ENCODE data around the gene OAS1. TPM values are rescaled to one million over a fixed set of nuclear protein-coding genes. Genes with fewer than 3 reads are reported as not detected.

The OAS1 gene
- total and polyA plus RNA-seq, 2 donors (not counting 3 experiments of a cell fraction or from before 2014, with no cell fraction given), result 5.7 to 6.4 TPM

DNA sequence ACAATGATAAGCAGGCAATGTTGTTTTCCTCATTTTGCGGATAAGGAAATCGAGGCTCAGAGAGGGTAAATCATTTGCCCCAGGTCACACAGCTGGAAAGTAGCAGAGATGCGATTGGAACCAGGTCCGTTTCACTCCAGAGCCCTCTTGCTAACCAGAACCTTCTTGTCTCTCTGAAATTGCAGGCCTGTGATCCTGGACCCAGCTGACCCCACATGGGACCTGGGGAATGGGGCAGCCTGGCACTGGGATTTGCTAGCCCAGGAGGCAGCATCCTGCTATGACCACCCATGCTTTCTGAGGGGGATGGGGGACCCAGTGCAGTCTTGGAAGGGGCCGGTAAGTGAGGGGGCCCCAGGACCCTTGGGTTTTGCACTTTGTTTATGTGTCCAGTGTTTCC lies 41.0 kb downstream of the OAS1 start:
- no peaks in the 10 kb centered on the region for H3K27me3 ChIP-seq (ENCODE audit: control insufficient read depth in 2 of 2, insufficient read depth in 2 of 2, low read length in 2 of 2)
- ChIA-PET CTCF (no interaction called here), POLR2A (no interaction called here)
- no TSS peak for BruUV-seq (replicated peaks)
- dilution Hi-C loops (cut with MboI; ENCODE audit: extremely low pct_ligation_motif_present, low sequenced_read_pairs) (no loop called here), intact Hi-C loops (cut with micrococcal nuclease) (no loop called here)
- no peak for DNase-seq (ENCODE audit: low read depth, low spot score)
- no peak for FAIRE-seq
- no peak overlapping the region for H2AFZ ChIP-seq (ENCODE audit: low read depth, low read length)
- H3K9me3 ChIP-seq (replicated peaks; ENCODE audit: control insufficient read depth, insufficient read depth, low read length), result no peaks in the 10 kb centered on the region
- H3K79me2 ChIP-seq (ENCODE audit: control insufficient read depth, insufficient read depth, low read length), result no peaks in the 10 kb centered on the region
- no peaks in the 10 kb centered on the region for H4K20me1 ChIP-seq (replicated peaks; ENCODE audit: control insufficient read depth, extremely low read depth, insufficient read depth, low read length)
- no peak overlapping the region for H3K9ac ChIP-seq (replicated peaks; ENCODE audit: extremely low read depth, insufficient read depth, low read length)
- no peaks in the 10 kb centered on the region for H3K4me1 ChIP-seq (ENCODE audit: control insufficient read depth, extremely low read depth, insufficient read depth, low read length)
- H3K4me3 ChIP-seq (replicated peaks in 1 of 3; ENCODE audit: insufficient read depth in 1 of 3, low read depth in 1 of 3, low read length in 3 of 3), result no peak overlapping the region
- H3K9me1 ChIP-seq (replicated peaks; ENCODE audit: control insufficient read depth, extremely low read depth, insufficient read depth, low read length), result no peaks in the 10 kb centered on the region
- H3K36me3 ChIP-seq (ENCODE audit: control insufficient read depth in 2 of 2, extremely low read depth in 1 of 2, insufficient read depth in 2 of 2, low read length in 2 of 2), result no peaks in the 10 kb centered on the region
- TF ChIP-seq GATA2 (IDR thresholded peaks at IDR 0.05; ENCODE audit: insufficient read depth, insufficient read length, low read depth, low read length) (no peak), MYC (IDR thresholded peaks at IDR 0.05; ENCODE audit: low read depth, low read length) (no peak), FOS (IDR thresholded peaks at IDR 0.05; ENCODE audit: borderline replicate concordance, insufficient read depth, low read length) (no peak), JUN (IDR thresholded peaks at IDR 0.05; ENCODE audit: borderline replicate concordance, insufficient read depth, insufficient read length, low read depth) (no peak), POLR2A (IDR thresholded peaks at IDR 0.05; ENCODE audit: low read depth, low read length) (no peak)
- H3K27ac ChIP-seq (ENCODE audit: insufficient read depth, low read depth, low read length), result no peak overlapping the region
- H3K4me2 ChIP-seq (ENCODE audit: insufficient read depth, low read length), result no peak overlapping the region

DNA sequence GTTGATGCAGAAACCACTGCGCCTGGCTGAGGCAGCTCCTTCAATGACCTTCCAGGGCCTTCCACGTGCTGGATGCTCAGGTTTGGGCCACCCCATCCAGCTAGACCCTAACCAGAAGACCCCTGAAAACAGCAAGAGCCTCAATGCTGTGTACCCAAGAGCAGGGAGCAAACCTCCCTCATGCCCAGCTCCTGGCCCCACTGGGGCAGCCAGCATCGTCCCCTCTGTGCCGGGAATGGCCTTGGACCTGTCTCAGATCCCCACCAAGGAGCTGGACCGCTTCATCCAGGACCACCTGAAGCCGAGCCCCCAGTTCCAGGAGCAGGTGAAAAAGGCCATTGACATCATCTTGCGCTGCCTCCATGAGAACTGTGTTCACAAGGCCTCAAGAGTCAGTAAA lies 42.0 kb downstream of the OAS1 start:
- dilution Hi-C loops (cut with MboI; ENCODE audit: extremely low pct_ligation_motif_present, low sequenced_read_pairs), result no loop called here
- TF ChIP-seq, protein P1, sequence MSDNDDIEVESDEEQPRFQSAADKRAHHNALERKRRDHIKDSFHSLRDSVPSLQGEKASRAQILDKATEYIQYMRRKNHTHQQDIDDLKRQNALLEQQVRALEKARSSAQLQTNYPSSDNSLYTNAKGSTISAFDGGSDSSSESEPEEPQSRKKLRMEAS (IDR thresholded peaks at IDR 0.05; ENCODE audit: insufficient read depth, insufficient read length), result no peak
- TF ChIP-seq, protein P2, sequence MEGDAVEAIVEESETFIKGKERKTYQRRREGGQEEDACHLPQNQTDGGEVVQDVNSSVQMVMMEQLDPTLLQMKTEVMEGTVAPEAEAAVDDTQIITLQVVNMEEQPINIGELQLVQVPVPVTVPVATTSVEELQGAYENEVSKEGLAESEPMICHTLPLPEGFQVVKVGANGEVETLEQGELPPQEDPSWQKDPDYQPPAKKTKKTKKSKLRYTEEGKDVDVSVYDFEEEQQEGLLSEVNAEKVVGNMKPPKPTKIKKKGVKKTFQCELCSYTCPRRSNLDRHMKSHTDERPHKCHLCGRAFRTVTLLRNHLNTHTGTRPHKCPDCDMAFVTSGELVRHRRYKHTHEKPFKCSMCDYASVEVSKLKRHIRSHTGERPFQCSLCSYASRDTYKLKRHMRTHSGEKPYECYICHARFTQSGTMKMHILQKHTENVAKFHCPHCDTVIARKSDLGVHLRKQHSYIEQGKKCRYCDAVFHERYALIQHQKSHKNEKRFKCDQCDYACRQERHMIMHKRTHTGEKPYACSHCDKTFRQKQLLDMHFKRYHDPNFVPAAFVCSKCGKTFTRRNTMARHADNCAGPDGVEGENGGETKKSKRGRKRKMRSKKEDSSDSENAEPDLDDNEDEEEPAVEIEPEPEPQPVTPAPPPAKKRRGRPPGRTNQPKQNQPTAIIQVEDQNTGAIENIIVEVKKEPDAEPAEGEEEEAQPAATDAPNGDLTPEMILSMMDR (IDR thresholded peaks at IDR 0.05; ENCODE audit: extremely low read depth in 1 of 2, insufficient read depth in 1 of 2, low read depth in 1 of 2, low read length in 2 of 2), result no peak
- no peak for TF ChIP-seq FOS (IDR thresholded peaks at IDR 0.05; ENCODE audit: borderline replicate concordance, insufficient read depth, low read length)
- TF ChIP-seq GATA2 (IDR thresholded peaks at IDR 0.05; ENCODE audit: insufficient read depth, insufficient read length, low read depth, low read length), result no peak
- no peak for TF ChIP-seq JUN (IDR thresholded peaks at IDR 0.05; ENCODE audit: borderline replicate concordance, insufficient read depth, insufficient read length, low read depth)
- TF ChIP-seq MYC (IDR thresholded peaks at IDR 0.05; ENCODE audit: low read depth, low read length), result no peak
- intact Hi-C loops (cut with micrococcal nuclease), result no loop called here
- H3K4me1 ChIP-seq (ENCODE audit: control insufficient read depth, extremely low read depth, insufficient read depth, low read length), result no peaks in the 10 kb centered on the region
- no peaks in the 10 kb centered on the region for H3K9me1 ChIP-seq (replicated peaks; ENCODE audit: control insufficient read depth, extremely low read depth, insufficient read depth, low read length)
- H3K36me3 ChIP-seq (ENCODE audit: control insufficient read depth in 2 of 2, extremely low read depth in 1 of 2, insufficient read depth in 2 of 2, low read length in 2 of 2), result no peaks in the 10 kb centered on the region
- H4K20me1 ChIP-seq (replicated peaks; ENCODE audit: control insufficient read depth, extremely low read depth, insufficient read depth, low read length), result no peaks in the 10 kb centered on the region
- no peak overlapping the region for H3K4me2 ChIP-seq (ENCODE audit: insufficient read depth, low read length)
- H3K9me3 ChIP-seq (replicated peaks; ENCODE audit: control insufficient read depth, insufficient read depth, low read length), result no peaks in the 10 kb centered on the region
- no peak for FAIRE-seq
- CTCF ChIA-PET, result interaction anchor here (1.5 kb wide), 2 partner anchors 10 to 44 kb away, joined by 4 read pairs; partner anchors contain the start of gene OAS3
- no peak overlapping the region for H3K27ac ChIP-seq (ENCODE audit: insufficient read depth, low read depth, low read length)
- no peak for DNase-seq (ENCODE audit: low read depth, low spot score)
- POLR2A ChIA-PET, result no interaction called here
- H2AFZ ChIP-seq (ENCODE audit: low read depth, low read length), result no peak overlapping the region
- H3K79me2 ChIP-seq (ENCODE audit: control insufficient read depth, insufficient read depth, low read length), result no peaks in the 10 kb centered on the region
- H3K4me3 ChIP-seq (replicated peaks in 1 of 3; ENCODE audit: insufficient read depth in 1 of 3, low read depth in 1 of 3, low read length in 3 of 3), result no peak overlapping the region
- H3K27me3 ChIP-seq (ENCODE audit: control insufficient read depth in 2 of 2, insufficient read depth in 2 of 2, low read length in 2 of 2), result no peaks in the 10 kb centered on the region
- H3K9ac ChIP-seq (replicated peaks; ENCODE audit: extremely low read depth, insufficient read depth, low read length), result no peak overlapping the region
- no TSS peak for BruUV-seq (replicated peaks)

Measured in endothelial cell of umbilical vein (primary cell).